ENCODE results near the gene ZDHHC17.
"Not testable (repeated sequence)": the region's sequence is repeated elsewhere in the genome, so short reads cannot be mapped to it uniquely, and the experiment has no call there.

Gene ZDHHC17

DNA sequence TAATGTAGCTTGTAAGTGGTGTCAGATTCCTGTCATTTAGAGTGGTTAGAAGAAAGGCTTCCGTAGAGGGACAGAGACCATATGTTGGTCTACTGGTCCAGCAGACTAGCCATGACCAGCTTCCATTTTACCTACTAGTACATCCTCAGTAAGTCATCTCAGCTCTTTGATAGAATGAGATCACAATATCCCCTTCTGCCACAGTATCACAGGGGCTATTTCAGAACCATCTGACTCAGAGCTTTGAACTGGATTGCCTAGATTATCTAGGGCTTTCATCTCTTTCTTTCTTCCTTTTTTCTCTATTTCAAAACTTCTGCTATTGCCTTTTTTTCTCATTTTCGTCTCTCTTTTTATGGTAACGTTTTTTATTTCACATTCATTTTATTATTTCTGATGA is 4.7 kb downstream of the ZDHHC17 start:
- DNase-seq (ENCODE audit: low read depth): no peak

- DNase-seq (ENCODE audit: low read depth): no peak
Measured at GRCh38 chr12:76777765-76778216, 13.9 kb downstream of the ZDHHC17 start.

DNA sequence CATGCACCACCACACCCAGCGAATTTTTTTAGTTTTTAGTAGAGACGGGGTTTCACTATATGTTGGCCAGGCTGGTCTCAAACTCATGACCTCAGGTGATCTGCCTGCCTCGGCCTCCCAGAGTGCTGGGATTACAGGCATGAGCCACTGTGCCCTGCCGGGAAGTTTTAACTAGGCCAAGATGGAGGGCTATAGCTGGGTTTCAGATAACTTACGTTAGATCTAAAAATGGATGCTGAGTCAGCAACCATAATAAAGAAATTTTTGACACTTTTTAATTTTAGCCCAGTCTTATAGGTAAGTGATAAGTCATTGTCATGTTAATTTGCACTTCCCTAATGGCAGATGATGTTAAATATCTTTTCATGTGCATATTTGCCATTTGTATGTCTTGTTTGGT is 14.4 kb downstream of the ZDHHC17 start:
- no peak for DNase-seq (ENCODE audit: low read depth)

- DNase-seq (ENCODE audit: low read depth): not testable (repeated sequence)
Measured at GRCh38 chr12:76779310-76779709, 15.4 kb downstream of the ZDHHC17 start.

DNA sequence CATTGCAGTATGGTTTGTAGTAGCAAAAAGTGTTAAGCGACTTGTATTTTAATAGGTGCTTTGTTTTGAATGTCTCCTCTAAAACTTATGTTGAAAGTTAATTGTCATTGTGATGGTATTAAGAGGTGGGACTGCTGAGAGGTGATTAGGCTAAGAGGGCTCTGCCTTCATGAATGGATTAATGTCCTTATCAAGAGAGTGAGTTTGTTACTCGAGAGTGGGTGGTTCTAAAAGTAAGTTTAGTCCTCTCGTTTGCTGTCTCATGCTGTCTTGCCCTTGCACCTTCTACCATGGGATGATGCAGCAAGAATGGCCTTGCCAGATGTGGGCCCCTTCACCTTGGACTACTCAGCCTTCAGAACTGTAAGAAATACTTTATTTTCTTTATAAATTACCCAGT is 17.4 kb downstream of the ZDHHC17 start:
- DNase-seq (ENCODE audit: low read depth): no peak

DNA sequence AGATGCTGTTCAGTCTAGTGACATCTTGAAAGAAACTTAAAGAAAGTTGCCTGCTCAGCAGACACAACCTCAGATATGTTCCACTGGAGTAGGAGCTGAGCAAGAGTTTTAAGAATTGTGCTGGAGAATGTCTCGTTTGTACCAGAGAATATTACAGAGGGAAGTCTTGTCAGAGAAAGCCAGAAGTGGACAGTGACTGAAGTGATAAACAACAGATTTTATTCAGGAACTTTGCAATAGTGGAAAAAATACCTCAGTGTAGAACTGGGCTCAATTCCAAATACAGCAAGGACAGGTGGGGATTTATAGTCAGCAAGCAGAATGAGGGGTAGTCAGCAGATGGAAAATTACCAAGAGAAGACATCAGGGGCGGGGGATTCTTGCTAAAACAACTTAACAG is 18.6 kb downstream of the ZDHHC17 start:
- no peak for DNase-seq (ENCODE audit: low read depth)

DNA sequence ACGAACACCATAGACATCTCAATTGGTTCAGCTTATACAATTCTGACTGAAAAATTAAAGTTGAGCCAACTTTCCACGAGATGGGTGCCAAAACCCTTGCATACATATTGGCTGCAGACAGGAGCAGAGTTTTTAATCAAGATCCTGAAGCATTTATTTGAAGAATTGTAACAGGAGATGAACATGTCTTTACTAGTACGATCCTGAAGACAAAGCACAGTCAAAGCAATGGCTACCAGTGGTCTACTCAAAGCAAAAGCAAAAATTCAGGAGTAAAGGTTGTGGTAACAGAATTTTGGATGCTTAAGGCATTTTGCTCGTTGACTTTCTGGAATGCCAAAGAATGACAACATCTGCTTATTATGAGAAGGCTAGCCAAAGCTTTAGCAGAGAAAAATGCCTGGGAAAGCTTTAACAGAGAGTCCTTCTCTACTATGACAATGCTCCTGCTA is 20.7 kb downstream of the ZDHHC17 start:
- DNase-seq (ENCODE audit: low read depth): no peak

GRCh38 chr12:76785407-76785806 is 21.5 kb downstream of the ZDHHC17 start:
- no peak for DNase-seq (ENCODE audit: low read depth)

- no peak for DNase-seq (ENCODE audit: low read depth)
Measured at GRCh38 chr12:76786986-76787385, 23.1 kb downstream of the ZDHHC17 start.

DNA sequence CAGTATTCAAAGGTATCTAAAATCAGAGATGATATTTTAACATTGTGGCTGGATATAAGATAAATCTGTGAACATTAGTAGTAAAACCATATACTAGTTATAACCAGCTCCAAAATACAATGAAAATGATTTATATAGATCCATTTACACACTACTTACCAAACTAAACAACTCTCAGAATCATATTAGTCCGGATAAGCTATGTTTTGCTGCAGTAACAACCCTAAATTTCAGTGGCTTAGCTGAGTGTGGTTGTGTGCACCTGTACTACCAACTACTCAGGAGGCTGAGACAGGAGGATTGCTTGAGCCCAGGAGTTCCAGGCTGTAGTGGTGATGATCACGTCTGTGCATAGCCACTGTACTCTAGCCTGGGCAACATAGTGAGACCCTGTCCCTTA is 23.8 kb downstream of the ZDHHC17 start:
- DNase-seq (ENCODE audit: low read depth): no peak

GRCh38 chr12:76789335-76790050 is 25.6 kb downstream of the ZDHHC17 start:
- DNase-seq (ENCODE audit: low read depth): no peak

DNA sequence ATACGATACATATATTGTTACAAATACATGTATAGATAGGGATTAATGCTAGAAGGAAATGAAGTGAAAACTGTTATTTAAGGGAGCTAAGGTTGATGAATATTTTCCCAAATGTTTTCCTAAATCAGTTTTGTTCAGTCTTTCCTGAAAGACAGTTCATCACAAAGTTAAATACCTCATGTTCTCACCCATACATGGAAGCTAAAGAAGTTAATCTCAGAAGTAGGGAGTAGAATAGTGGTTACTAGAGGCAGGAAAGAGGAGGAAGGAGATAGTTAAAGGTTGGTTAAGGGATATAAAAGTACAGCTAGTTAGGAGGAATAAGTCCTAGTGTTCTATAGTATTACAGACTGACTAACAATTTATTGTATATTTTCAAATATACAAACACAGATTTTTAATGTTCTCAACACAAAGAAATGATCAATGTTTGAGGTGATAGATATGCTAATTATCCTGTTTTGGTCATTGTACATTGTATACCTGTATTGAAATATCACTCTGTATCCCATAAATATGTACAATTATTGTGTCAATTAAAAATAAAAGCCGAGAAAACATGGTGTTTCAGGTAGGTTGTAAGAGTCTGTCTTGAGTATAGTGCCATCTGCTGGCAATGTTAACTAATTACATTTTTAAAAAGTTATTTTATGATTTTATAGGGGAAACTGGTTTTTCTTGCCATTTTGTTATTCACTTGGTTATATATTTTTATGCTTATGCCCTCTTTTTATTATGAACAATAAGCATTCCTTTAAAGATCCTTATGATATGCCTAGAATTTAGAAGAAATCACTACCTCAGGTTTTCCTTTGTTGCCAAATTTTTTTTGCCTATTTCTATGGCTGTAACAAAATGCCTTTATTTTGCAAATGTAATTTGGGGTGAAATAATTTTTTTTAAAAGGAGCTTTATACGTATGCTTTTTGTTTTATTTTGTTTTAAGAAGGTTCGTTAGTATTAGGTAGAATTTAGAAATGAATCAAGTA is 26.9 kb downstream of the ZDHHC17 start:
- no peak for DNase-seq (ENCODE audit: low read depth)

- DNase-seq (ENCODE audit: low read depth): no peak
Measured at GRCh38 chr12:76792828-76793227, 28.9 kb downstream of the ZDHHC17 start.

DNA sequence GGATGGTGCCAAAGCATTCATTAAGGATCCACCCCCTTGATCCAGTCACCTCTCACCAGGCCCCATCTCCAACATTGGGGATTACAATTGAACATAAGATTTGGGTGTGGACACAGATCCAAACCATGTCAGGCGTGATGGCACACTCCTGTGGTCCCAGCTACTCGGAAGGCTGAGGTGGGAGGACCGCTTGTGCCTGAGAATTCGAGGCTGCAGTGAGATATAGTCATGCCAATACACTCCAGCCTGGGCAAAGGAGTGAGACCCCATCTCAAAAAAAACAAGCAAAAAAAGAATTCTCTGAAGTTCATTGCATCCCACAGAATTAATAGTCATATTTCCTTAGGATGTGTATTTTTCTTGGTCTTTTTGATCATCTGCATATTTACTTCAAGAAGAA is 34.9 kb downstream of the ZDHHC17 start:
- DNase-seq (ENCODE audit: low read depth): no peak

DNA sequence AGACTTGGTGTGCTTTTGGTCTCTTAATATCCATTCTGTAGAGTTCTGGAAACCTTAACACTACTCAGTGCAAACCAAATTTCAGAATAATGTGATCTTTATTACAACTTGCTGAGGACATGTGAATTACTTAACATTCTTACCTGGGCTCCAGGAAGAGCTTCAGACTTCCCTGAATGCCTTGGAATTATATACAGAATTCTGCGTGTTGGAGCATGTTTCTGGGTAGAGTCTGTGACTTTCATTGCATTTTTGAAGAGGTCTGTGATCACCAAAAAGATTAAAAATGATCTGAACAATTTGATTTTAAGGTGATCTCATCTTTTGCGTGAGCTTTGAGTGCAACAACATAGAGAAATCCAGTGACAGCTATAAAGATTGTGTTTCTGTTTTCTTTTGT is 35.4 kb downstream of the ZDHHC17 start:
- DNase-seq (ENCODE audit: low read depth): no peak

DNA sequence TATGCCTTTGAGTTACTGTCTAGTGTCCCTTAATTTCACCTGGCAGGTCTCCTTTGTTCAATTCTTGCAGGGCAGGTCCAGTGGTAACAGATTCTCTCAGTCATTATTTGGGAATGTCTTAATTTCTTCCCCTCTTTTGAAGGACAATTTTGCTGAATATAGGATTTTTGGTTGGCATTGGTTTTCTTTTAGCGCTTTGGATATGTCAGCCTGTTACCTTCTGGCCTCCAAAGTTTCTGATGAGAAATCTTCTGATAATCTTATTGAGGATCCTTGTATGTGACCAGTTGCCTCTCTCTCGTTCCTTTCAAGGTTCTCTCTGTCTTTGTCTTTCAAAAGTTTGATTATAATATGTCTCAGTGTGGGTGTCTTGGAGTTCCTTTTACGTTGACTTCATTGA is 38.1 kb downstream of the ZDHHC17 start:
- no peak for DNase-seq (ENCODE audit: low read depth)

- no peak for DNase-seq (ENCODE audit: low read depth)
Measured at GRCh38 chr12:76804435-76804976, 40.6 kb downstream of the ZDHHC17 start.

- DNase-seq (ENCODE audit: low read depth): no peak
Measured at GRCh38 chr12:76810671-76811419, 46.9 kb downstream of the ZDHHC17 start.

DNA sequence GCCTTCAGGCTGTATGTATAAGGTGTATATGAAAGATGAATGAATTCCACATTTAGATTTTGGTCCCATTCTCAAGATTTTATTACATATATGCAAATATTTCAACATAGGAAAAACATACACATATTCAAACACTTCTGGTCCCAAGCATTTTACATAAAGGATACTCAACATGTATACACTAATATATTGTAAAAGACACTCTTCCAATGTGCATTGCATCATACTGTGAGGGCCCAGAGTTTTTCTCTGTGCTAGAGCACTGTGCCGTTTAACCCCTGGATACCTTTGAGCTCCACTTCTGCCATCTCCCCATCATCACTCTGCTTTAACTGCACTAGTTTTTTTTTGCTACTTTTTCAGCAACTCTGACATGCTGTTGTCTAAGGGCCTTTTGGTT is 48.1 kb downstream of the ZDHHC17 start:
- DNase-seq (ENCODE audit: low read depth): no peak

GRCh38 chr12:76813265-76813664 is 49.4 kb downstream of the ZDHHC17 start:
- DNase-seq (ENCODE audit: low read depth): no peak

DNA sequence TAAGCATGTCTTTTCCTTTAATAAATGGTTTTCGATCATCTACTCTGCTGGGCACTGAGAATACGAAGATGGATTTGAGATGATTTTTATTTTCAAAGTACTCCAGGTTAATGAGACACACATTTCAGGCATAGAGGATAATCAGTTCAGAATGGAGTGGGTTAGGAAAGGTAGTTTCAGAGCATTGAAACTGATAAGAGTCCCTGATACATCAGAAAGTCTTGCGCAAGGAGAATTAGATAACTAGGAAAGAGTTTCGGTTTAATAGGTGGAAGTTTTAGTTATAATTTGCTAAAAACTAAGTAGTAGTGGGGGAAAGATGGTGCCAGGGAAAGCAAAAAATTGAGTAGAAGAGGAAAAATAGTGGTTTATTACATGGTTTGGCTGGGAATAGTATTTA is 50.1 kb downstream of the ZDHHC17 start:
- no peak for DNase-seq (ENCODE audit: low read depth)

GRCh38 chr12:76820888-76821482 is 57.1 kb downstream of the ZDHHC17 start:
- no peak for DNase-seq (ENCODE audit: low read depth)
